Measurements from ENCODE around the gene RNU6-7.

GRCh38 chr14:32205554-32205953 lies 3.7 kb downstream of the RNU6-7 start:
- TF ChIP-seq CTCF (conservative IDR thresholded peaks at IDR 0.05 in 1 of 2, IDR thresholded peaks at IDR 0.05 in 1 of 2; ENCODE audit: low read depth in 1 of 2, low read length in 2 of 2) (no peak), EZH2 (IDR thresholded peaks at IDR 0.05; ENCODE audit: low read length, missing control alignments) (no peak)

Measured in fibroblast of lung (primary cell).